Endodermal cell (in vitro differentiated cells): ENCODE results near the gene AP3S2. TPM values are rescaled to one million over a fixed set of nuclear protein-coding genes. Genes with fewer than 3 reads are reported as not detected.

Experiments used
- DNase-seq: peaks from one replicate; pipeline ENCODE4 v3.0.0-alpha.2; 2017
- H3K27ac ChIP-seq: 2 replicates; pipeline ENCODE4 v1.5.1; 2013; ENCODE audit warnings: mild to moderate bottlenecking, low read depth, low read length, moderate library complexity
- H3K27me3 ChIP-seq: 2 replicates; pipeline ENCODE4 v1.6.1; 2013; ENCODE audit warnings: mild to moderate bottlenecking, low read length, moderate library complexity; ENCODE audit not compliant: insufficient read depth, control insufficient read depth, poor library complexity, severe bottlenecking
- H3K36me3 ChIP-seq: 2 replicates; pipeline ENCODE4 v1.7.0; 2013; ENCODE audit warnings: mild to moderate bottlenecking, low read length, moderate library complexity; ENCODE audit not compliant: control insufficient read depth, insufficient read depth
- H3K4me1 ChIP-seq: one replicate; pipeline ENCODE4 v1.7.0; 2013; ENCODE audit warnings: low read length; ENCODE audit not compliant: control insufficient read depth, insufficient read depth
- H3K4me3 ChIP-seq: 2 replicates; pipeline ENCODE4 v1.5.1; 2013; ENCODE audit warnings: mild to moderate bottlenecking, low read length, moderate library complexity
- H3K9ac ChIP-seq: 2 replicates; pipeline ENCODE4 v1.6.1; 2013; ENCODE audit warnings: mild to moderate bottlenecking, low read length, moderate library complexity; ENCODE audit not compliant: poor library complexity, severe bottlenecking; ENCODE audit errors: extremely low read depth
- H3K9me3 ChIP-seq: 2 replicates; pipeline ENCODE4 v1.6.1; 2013; ENCODE audit warnings: mild to moderate bottlenecking, low read length, moderate library complexity; ENCODE audit not compliant: control insufficient read depth
- H3K27ac Mint-ChIP-seq: 2 replicates; pipeline ENCODE4 v1.8.0; 2020; ENCODE audit warnings: mixed read lengths
- H3K27me3 Mint-ChIP-seq: 2 replicates; pipeline ENCODE4 v1.8.0; 2021; ENCODE audit warnings: mild to moderate bottlenecking, mixed read lengths; ENCODE audit not compliant: insufficient read depth
- H3K36me3 Mint-ChIP-seq: 2 replicates; pipeline ENCODE4 v1.8.0; 2020; ENCODE audit warnings: low read depth, mixed read lengths
- H3K4me1 Mint-ChIP-seq: 2 replicates; pipeline ENCODE4 v1.8.0; 2020; ENCODE audit warnings: mixed read lengths
- H3K4me3 Mint-ChIP-seq: 2 replicates; pipeline ENCODE4 v1.8.0; 2020; ENCODE audit warnings: mild to moderate bottlenecking, moderate library complexity, mixed read lengths
- H3K9me3 Mint-ChIP-seq: 2 replicates; pipeline ENCODE4 v1.8.0; 2020; ENCODE audit warnings: mild to moderate bottlenecking, mixed read lengths
- WGBS, 2 experiments: methylation state at CpG; one replicate each; pipeline versions ENCODE4 v1.1.5 to v1.1.7; 2013; ENCODE audit warnings: missing lambda C conversion rate in 2 of 2, mixed read lengths in 1 of 2; ENCODE audit not compliant: insufficient coverage in 1 of 2, insufficient read length in 1 of 2; 5-methylcytosine and 5-hydroxymethylcytosine counted together
- total RNA-seq, 2 donors: library from RNA; stranded (reverse); fragmentation: NEBNext Ultra II Directional in 1 of 2; extraction: Animal tissue kit (Norgen Biotek cat#: 25700) in 1 of 2; gene quantifications; 2 replicates in 1 of 2; 3 replicates in 1 of 2; pipeline ENCODE4 v1.2.1, GENCODE V29; 2021
- TF ChIP-seq, protein P1 (sequence below): fragments of 200-600 bp; sonication (generic); conservative IDR thresholded peaks from 2 replicates; pipeline ENCODE4 v1.5.0; 2021; ENCODE audit warnings: antibody characterized with exemption, mild to moderate bottlenecking

AP3S2 gene
- total RNA-seq, 2 donors from 2014 or later = 39.5 to 54.4 TPM

DNA sequence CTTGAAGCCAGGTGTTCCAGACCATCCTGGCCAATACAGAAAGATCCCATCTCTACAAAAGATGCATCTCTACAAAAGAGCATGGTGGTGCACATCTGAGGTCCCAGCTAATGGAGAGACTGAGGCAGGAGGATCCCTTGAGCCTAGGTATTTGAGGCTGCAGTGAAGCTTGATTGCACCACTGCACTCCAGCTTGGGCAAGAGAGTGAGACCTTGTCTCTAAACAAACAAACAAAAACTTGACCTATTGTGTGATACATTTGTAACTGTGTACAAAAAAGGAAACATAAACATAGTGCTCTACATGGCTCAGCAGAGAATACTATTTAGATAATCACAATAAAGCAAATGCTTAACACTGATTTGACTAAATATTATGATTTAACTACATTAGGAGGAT, 97.8 kb downstream of the AP3S2 start:
- no peak overlapping the region for H3K4me3 Mint-ChIP-seq
- Histone ChIP-seq H3K36me3 (no peaks in the 10 kb centered on the region), H3K4me1 (no peaks in the 10 kb centered on the region), H3K27me3 (no peaks in the 10 kb centered on the region), H3K9me3 (no peaks in the 10 kb centered on the region), H3K27ac (no peak overlapping the region), H3K4me3 (no peak overlapping the region), H3K9ac (no peak overlapping the region)
- H3K27ac Mint-ChIP-seq = no peak overlapping the region
- TF ChIP-seq, protein P1, sequence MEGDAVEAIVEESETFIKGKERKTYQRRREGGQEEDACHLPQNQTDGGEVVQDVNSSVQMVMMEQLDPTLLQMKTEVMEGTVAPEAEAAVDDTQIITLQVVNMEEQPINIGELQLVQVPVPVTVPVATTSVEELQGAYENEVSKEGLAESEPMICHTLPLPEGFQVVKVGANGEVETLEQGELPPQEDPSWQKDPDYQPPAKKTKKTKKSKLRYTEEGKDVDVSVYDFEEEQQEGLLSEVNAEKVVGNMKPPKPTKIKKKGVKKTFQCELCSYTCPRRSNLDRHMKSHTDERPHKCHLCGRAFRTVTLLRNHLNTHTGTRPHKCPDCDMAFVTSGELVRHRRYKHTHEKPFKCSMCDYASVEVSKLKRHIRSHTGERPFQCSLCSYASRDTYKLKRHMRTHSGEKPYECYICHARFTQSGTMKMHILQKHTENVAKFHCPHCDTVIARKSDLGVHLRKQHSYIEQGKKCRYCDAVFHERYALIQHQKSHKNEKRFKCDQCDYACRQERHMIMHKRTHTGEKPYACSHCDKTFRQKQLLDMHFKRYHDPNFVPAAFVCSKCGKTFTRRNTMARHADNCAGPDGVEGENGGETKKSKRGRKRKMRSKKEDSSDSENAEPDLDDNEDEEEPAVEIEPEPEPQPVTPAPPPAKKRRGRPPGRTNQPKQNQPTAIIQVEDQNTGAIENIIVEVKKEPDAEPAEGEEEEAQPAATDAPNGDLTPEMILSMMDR = no peak
- peaks cover 17% of the 10 kb centered on the region for H3K27me3 Mint-ChIP-seq
- H3K9me3 Mint-ChIP-seq = peaks cover 3% of the 10 kb centered on the region
- no peaks in the 10 kb centered on the region for H3K4me1 Mint-ChIP-seq
- H3K36me3 Mint-ChIP-seq = no peaks in the 10 kb centered on the region
- no peak for DNase-seq

DNA sequence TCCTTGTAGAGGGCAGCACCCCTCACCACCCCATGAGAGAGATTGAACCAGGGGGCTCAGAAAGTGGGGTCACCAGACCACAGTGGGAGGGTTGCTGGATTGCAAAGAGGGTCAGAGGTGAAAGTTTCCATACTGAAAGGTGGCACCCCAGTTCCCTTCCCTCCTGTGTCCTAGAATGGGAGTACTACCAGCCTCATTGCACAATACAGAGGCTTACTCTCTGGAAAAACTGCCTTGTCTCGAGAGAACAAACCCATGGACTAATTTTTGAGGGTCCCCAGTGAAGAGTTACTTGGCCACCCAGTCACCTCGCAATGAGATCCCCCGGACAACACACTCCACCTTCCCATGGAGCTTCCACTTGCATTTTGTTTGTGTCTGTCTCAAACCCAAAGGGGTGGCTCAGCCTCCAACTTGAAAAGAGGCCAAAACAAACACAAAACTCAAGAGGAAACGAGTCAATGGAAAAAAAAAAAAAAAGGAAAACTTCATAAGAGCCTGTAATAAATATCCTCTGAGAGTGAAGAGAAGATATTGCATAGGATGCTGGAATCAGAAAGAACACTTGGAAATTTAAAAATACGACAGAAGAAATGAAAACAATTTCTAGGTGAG, 99.1 kb downstream of the AP3S2 start:
- Mint-ChIP-seq H3K27ac (no peak overlapping the region), H3K27me3 (peaks cover 17% of the 10 kb centered on the region), H3K4me1 (no peaks in the 10 kb centered on the region), H3K9me3 (peaks cover 3% of the 10 kb centered on the region), H3K36me3 (no peaks in the 10 kb centered on the region), H3K4me3 (no peak overlapping the region)
- TF ChIP-seq, protein P1 = no peak
- Histone ChIP-seq H3K27ac (no peak overlapping the region), H3K9me3 (no peaks in the 10 kb centered on the region), H3K9ac (no peak overlapping the region), H3K36me3 (no peaks in the 10 kb centered on the region), H3K4me1 (no peaks in the 10 kb centered on the region), H3K4me3 (no peak overlapping the region), H3K27me3 (no peaks in the 10 kb centered on the region)
- 78 to 86% methylated on average over 4 to 5 of the region's 5 CpGs for WGBS, 2 experiments
- no peak for DNase-seq

DNA sequence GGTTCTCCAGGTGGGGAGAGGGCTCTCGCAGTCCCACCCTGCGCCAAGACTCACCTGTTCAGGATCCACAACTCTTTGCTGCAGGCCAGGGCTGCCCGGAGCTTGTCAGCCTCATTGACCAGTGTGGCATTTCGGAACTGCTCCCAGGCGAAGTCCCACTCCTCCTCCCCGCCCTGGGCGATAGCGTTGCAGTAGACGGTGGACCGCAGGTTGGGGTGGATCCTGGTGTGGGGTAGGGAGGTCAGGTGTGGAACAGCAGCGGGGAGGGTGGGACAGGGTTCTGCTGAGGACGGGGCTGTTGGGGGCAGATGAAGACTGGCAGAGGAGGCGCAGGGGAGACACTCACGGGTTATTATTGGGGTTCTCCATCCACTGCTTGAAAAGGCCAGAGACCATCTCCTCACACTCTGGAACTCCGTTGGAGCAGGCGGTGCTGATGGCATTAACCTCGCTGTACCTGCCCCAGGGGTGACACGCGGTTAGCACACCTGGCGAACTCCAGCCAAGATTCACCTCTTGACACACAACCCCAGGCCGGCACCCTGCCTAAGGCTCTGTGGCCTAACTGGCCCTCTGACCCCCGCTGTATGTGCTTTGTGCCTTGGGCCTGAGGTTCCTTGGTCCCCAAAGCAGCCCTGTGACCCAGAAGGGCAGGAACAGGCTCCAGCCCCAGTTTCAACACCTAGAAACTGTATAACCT, 101.5 kb downstream of the AP3S2 start:
- Histone ChIP-seq H3K4me1 (no peaks in the 10 kb centered on the region), H3K27me3 (no peaks in the 10 kb centered on the region), H3K9me3 (peaks cover 10% of the 10 kb centered on the region), H3K4me3 (no peak overlapping the region), H3K27ac (no peak overlapping the region), H3K9ac (no peak overlapping the region), H3K36me3 (no peaks in the 10 kb centered on the region)
- Mint-ChIP-seq H3K4me1 (no peaks in the 10 kb centered on the region), H3K9me3 (peaks cover 16% of the 10 kb centered on the region), H3K36me3 (peaks cover 4% of the 10 kb centered on the region), H3K27ac (no peak overlapping the region), H3K27me3 (peaks cover 19% of the 10 kb centered on the region), H3K4me3 (no peak overlapping the region)
- 95 to 100% methylated on average over 16 to 22 of the region's 22 CpGs for WGBS, 2 experiments
- no peak for DNase-seq
- TF ChIP-seq, protein P1 = no peak
